ENCODE measurements around the gene PALMD.
A peak's percentile ranks its signal among the peaks of the same experiment; 100 is the strongest.

The PALMD gene

GRCh38 chr1:99677416-99677815 lies 31.5 kb downstream of the PALMD start:
- no peak for TF ChIP-seq REST (IDR thresholded peaks at IDR 0.05; ENCODE audit: low read depth)
- TF ChIP-seq EP300 (IDR thresholded peaks at IDR 0.05; ENCODE audit: borderline replicate concordance) = no peak
- TF ChIP-seq TAF1 (IDR thresholded peaks at IDR 0.05; ENCODE audit: low read depth) = no peak
- TF ChIP-seq USF1 (IDR thresholded peaks at IDR 0.05) = peak; percentile 56; the same call in 1 of the 2 replicates

DNA sequence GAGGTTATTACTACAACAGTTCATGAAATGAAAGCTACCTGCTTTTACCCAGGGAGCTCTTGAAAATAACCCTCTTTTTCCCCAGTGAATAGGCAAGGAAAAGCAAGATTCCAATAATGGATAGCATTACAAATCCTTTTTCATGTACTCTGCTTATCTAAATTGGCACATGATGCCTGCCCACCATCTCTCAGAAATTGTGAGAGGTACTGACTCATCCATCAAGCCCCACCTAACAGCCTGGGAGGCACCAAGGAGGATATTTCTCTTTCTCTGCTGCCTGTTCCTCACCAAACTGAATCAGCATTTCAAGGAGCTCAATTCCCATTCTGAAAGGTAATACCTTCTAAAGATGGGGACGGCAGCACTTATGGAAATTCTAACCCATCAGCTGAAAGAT lies 34.4 kb downstream of the PALMD start:
- TF ChIP-seq REST (IDR thresholded peaks at IDR 0.05; ENCODE audit: low read depth) = no peak
- no peak for TF ChIP-seq NFIC (IDR thresholded peaks at IDR 0.05)
- no peak for TF ChIP-seq TCF12 (IDR thresholded peaks at IDR 0.05; ENCODE audit: low read depth)
- no peak for TF ChIP-seq USF1 (IDR thresholded peaks at IDR 0.05)
- TF ChIP-seq TEAD4 (IDR thresholded peaks at IDR 0.05) = no peak
- TF ChIP-seq EP300 (IDR thresholded peaks at IDR 0.05; ENCODE audit: borderline replicate concordance) = no peak
- TF ChIP-seq MAX (IDR thresholded peaks at IDR 0.05) = no peak
- no peak for TF ChIP-seq TAF1 (IDR thresholded peaks at IDR 0.05; ENCODE audit: low read depth)
- TF ChIP-seq FOXM1 (IDR thresholded peaks at IDR 0.05; ENCODE audit: borderline replicate concordance, low read depth) = no peak
- TF ChIP-seq RAD21 (IDR thresholded peaks at IDR 0.05; ENCODE audit: low read depth) = no peak
- TF ChIP-seq CEBPB (IDR thresholded peaks at IDR 0.05) = no peak
- no peak for TF ChIP-seq CREB1 (IDR thresholded peaks at IDR 0.05; ENCODE audit: low read depth)
- no peak for TF ChIP-seq ZBTB7A (IDR thresholded peaks at IDR 0.05; ENCODE audit: low read depth)
- no peak for TF ChIP-seq EGR1 (IDR thresholded peaks at IDR 0.05)
- TF ChIP-seq YY1 (IDR thresholded peaks at IDR 0.05; ENCODE audit: low read depth) = no peak

DNA sequence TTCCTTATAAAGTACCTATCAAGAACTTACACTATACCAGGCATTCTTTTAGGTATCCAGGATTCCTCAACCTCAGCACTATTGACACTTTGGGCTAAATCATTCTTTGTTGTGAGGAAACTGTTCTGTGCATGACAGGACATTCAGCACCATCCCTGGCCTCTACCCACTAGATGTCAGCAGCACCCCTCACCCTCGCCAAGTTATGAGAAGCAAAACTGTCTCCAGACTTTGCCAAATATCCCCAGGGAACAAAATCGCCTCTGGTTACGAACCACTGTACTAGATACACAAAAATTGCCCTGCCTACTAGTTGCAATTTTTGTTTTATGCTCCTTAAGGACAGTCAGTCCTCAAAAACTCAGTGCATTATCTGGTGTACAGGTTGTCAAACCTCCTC lies 35.7 kb downstream of the PALMD start:
- no peak for TF ChIP-seq FOXM1 (IDR thresholded peaks at IDR 0.05; ENCODE audit: borderline replicate concordance, low read depth)
- TF ChIP-seq TAF1 (IDR thresholded peaks at IDR 0.05; ENCODE audit: low read depth) = no peak
- TF ChIP-seq MAX (IDR thresholded peaks at IDR 0.05) = no peak
- no peak for TF ChIP-seq NFIC (IDR thresholded peaks at IDR 0.05)
- TF ChIP-seq CEBPB (IDR thresholded peaks at IDR 0.05) = no peak
- TF ChIP-seq TEAD4 (IDR thresholded peaks at IDR 0.05) = no peak
- no peak for TF ChIP-seq EGR1 (IDR thresholded peaks at IDR 0.05)
- TF ChIP-seq CREB1 (IDR thresholded peaks at IDR 0.05; ENCODE audit: low read depth) = no peak
- TF ChIP-seq YY1 (IDR thresholded peaks at IDR 0.05; ENCODE audit: low read depth) = no peak
- no peak for TF ChIP-seq REST (IDR thresholded peaks at IDR 0.05; ENCODE audit: low read depth)
- no peak for TF ChIP-seq TCF12 (IDR thresholded peaks at IDR 0.05; ENCODE audit: low read depth)
- no peak for TF ChIP-seq ZBTB7A (IDR thresholded peaks at IDR 0.05; ENCODE audit: low read depth)
- TF ChIP-seq EP300 (IDR thresholded peaks at IDR 0.05; ENCODE audit: borderline replicate concordance) = no peak
- TF ChIP-seq USF1 (IDR thresholded peaks at IDR 0.05) = no peak
- no peak for TF ChIP-seq RAD21 (IDR thresholded peaks at IDR 0.05; ENCODE audit: low read depth)

DNA sequence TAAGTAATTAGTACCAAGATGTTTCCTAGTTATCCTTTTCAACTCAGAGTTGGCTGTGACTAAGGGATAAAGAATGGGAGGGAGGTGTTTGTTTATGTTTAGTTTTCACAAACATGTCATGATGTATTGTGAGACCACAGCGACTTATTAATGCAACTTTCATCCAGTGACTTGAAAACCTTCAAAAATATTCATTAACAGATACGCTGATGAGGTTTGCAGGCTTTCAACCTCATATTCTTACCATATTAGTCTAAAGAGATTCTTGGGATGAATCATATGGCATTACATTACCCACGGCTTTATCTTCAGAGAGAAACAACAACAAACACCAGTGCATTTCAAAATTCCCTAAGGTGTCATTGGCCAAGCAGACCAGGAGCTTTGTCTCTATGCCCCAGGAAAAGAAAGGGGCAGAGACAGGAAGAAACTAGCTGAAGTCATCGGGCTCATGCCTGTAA lies 36.4 kb downstream of the PALMD start:
- TF ChIP-seq TEAD4 (IDR thresholded peaks at IDR 0.05) (no peak), EP300 (IDR thresholded peaks at IDR 0.05; ENCODE audit: borderline replicate concordance) (no peak), ZBTB7A (IDR thresholded peaks at IDR 0.05; ENCODE audit: low read depth) (no peak), CEBPB (IDR thresholded peaks at IDR 0.05) (no peak), CREB1 (IDR thresholded peaks at IDR 0.05; ENCODE audit: low read depth) (no peak), EGR1 (IDR thresholded peaks at IDR 0.05) (no peak), NFIC (IDR thresholded peaks at IDR 0.05) (no peak), TAF1 (IDR thresholded peaks at IDR 0.05; ENCODE audit: low read depth) (no peak), USF1 (IDR thresholded peaks at IDR 0.05) (no peak), TCF12 (IDR thresholded peaks at IDR 0.05; ENCODE audit: low read depth) (no peak), FOXM1 (IDR thresholded peaks at IDR 0.05; ENCODE audit: borderline replicate concordance, low read depth) (no peak), MAX (IDR thresholded peaks at IDR 0.05) (no peak)
